ENCODE results near the gene SFXN2.
"Not testable (repeated sequence)": the region's sequence is repeated elsewhere in the genome, so short reads cannot be mapped to it uniquely, and the experiment has no call there.

SFXN2 gene, protein sequence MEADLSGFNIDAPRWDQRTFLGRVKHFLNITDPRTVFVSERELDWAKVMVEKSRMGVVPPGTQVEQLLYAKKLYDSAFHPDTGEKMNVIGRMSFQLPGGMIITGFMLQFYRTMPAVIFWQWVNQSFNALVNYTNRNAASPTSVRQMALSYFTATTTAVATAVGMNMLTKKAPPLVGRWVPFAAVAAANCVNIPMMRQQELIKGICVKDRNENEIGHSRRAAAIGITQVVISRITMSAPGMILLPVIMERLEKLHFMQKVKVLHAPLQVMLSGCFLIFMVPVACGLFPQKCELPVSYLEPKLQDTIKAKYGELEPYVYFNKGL

DNA sequence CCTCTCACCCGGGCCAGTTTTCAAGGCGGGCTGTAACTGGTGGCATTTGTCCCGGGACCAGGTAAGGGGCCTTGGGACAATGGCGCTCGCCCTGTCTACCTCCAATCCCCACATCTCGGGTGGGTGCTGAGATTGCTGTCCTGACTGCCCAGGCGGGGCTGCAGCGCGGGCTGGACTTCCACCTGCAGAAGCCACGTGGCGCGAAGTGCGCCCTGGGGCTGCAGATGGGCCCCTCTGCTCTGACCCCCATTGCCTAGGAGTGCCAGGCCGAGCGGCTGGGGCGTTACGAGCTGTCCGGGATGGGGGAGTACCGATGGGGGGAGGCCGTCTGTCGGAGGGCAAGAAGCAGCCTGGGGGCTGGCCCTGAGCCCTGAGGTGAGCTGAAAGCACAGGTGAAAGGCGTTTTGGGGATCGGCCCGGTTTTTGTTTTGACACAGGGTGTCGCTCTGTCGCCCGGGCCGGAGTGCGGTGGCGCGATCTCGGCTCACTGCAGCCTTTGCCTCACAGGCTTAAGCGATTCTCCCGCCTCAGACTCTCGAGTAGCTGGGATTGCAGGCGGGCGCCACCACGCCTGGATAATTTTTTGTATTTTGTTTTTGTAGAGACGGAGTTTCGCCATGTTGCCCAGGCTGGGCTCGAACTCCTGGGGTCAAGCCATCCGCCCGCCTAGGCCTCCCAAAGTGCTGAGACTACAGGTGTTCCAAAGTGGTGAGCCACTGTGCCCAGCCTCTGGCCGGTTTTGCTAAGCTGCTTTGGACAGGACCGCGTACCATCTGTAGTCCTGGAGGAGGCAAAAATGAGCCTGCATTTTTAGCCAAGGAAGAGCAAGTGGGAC, at the start of gene SFXN2:
TSS of gene SFXN2 (plus strand) at position 16 of the 835 bp plus-strand sequence. CDS start 12,001 bp downstream, outside the sequence.
- DNase-seq (ENCODE audit: low spot score), result no peak

DNA sequence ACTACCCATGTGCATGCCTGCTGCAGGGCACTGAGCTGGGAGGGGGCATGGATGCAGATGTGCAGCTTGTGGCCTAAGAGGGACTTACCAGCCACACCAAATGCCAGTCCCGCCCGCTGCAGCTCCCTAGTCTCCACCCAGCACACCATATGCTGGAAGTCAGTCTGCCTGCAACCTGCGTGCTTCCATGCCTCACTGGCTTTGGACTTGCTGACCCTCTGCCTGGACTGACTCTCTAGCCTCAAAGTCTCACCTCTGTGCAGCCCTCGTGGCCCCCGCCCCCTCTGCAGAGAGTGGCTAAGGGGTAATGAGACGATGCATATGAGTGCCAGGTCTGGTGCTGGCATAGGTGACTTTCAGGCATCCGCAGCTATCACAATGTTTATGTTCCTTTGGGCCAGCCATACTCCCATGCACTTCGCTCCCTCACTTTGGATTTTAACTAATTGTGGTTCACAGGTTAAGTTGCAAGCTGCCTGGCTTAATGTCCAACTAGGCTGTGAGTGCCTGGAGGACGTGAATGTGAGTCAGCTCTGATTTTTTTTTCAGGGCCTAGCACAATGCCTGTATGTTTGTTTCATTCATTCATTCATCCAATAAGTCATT, 48.4 kb upstream of the SFXN2 start:
- no peak for DNase-seq (ENCODE audit: low spot score)

DNA sequence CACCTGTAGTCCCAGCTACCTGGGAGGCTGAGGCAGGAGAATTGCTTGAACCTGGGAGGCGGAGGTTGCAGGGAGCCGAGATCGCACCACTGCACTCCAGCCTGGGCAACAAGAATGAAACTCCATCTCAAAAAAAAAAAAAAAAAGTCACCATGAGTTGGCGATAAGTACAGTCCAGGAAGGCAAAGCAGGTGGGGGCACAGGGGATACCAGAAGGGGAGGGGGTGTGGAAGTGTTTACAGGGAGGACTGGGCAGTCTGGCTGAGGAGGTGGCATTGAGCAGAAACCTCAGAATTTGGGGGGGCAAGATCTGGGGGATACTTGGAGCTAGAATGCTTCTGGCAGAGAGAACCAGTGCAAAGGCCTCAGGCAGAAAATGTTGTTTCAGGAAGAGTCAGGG, 47.0 kb upstream of the SFXN2 start:
- DNase-seq (ENCODE audit: low spot score), result not testable (repeated sequence)

DNA sequence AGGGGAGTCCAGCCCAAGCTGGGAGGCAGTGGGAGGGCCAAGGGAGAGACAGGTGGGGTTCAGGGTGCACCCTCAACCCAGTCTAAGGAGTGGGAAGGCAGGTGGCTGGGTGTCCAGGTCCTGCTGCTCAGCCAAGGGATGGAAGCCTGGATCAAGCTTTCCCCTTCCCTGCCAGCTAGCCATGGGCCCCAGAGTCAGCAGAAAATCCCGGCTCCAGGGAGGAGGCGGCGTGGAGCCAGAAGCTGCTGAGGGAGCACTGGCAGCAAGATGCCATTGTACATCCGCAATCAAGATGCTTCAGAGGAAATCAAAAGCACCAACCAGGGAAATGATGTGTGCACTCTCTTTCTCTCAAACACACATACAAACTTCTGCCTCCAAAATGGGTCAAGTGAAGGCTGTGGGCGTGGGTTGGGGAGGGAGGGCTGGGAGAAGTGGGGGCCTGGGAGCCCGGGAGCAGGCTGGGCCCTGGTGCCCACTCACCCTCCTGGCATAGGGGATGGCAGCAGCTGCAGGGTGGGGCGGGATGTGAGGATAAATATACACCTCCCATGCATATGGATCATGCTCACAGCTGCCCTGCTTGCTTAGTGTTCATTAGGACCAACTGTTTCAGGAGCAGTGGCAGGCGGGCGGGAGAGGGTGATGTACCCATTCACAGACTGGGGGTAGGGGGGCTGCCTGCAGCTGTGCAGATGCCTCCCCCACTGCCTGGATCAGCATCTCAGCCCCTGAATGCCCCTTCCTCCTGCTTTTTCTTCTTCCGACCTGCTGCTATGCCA, 45.9 kb upstream of the SFXN2 start:
- DNase-seq (ENCODE audit: low spot score), result no peak

DNA sequence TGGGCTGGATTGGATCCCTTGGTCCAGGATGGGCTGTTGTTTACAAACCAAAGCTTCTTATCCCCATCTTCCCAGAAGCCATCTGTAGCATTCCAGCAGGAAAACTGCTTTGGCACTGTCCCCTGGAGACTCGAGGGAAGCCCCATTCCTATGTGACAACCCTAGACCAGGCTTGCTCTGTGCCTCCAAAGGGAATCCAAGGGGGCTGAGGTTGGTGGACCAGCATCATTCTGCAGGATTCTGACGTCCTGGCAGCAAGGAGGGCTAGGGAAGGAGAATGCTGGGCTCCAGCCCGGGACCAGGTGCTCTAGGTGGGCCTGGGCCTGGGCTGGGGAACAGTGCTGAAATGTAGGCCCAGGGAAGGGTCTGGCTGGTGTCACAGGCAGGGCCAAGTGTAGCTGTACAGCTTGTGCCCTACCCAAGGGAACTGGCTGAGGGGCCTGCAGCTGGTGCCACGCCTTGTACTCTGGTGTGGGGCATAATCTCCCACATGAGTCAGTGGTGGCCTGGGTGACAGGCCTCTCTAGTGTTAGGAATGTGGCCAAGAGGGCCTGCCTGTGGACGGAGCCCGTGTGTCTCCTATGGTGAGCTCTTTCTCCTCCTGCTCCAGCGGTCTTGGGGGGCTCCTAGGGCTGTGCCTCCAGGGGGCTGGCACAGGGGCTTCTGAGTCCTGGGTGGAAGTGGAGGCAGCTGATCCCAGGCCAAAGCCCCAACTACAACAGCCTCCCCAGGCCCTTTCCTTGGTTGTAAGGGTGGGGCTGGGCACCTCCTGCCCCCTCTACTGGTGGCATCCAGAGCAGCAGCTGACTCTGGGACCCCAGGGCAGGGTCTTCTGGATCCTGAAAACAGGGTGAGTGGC, 45.0 kb upstream of the SFXN2 start:
- DNase-seq (ENCODE audit: low spot score), result peak; percentile 88

DNA sequence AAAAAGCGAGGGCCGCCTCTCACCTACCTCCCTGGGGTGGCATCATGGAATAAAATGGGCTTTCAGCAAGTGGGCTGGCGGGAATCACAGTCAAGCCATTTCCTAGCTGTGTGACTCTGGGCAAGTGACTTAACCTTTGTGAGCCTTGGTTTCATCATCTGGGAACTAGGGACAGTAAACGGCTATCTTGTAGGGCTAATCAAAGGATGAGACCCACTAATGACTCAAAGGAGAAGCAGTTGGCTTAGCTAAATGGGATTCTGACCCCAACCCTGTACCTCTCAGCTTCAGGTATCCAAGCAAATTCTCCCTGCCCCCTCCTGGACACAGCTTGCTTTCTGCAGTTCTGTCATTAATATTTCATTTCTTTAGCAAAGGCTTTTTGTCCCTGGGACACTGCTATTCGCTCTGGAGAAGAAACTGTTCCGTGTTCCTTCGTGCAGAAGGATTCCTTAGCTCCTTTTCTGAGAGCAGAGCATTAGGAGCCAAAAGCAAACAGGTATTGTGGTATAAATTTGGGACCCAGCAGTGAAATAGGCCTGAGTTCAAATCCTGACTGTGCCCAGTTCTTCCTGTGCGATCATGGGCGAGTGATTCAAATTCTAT, 44.3 kb upstream of the SFXN2 start:
- DNase-seq (ENCODE audit: low spot score), result no peak

DNA sequence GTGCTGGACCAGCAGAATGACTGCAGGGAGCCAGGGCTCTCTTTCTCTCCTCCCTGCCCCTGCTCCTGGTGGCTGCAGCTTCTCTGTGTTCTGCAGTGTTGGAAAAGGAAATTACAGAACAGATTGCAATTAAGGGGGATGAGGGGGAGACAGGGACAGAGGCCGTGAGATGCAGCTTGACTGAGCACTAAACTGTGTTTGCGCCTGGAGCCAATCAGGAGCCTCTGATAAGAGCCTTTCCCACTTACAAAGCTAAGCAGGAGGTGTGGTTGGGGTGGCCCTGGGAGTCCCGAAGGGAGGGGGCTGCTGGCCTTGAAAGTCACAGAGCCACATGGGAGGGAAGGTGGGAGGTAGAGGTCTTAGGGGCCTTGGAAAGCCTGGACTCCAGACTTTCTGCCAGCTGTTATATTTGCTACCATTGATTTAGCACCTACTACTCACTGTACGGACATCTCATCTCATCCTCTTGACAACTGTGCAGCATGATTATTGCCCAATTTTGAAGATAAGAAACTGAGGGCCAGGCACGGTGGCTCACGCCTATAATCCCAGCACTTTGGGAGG, 43.5 kb upstream of the SFXN2 start:
- DNase-seq (ENCODE audit: low spot score), result no peak

DNA sequence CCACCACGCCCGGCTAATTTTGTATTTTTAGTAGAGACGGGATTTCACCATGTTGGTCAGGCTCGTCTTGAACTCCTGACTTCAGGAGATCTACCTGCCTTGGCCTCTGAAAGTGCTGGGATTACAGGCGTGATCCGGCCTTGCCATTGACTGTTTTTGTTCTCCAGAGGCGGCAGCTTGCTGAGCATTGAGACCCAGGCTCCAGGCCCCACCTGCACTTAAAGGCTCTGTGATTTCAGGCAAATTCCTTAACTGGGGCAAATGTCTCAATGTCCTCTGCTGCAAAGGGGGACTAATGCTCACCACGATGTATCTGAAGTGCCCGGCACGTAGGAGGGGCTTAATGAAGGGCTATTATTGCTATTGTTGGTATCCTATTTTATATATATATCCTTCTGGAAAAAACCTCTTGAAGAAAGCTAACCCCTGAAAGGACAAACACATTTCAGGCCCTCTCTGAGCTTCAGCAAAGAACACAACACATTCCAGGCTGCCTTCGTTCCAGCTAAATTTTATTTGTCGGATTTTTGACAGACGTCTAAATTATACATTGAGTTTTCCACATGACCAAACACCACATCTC, 41.1 kb upstream of the SFXN2 start:
- DNase-seq (ENCODE audit: low spot score), result no peak

DNA sequence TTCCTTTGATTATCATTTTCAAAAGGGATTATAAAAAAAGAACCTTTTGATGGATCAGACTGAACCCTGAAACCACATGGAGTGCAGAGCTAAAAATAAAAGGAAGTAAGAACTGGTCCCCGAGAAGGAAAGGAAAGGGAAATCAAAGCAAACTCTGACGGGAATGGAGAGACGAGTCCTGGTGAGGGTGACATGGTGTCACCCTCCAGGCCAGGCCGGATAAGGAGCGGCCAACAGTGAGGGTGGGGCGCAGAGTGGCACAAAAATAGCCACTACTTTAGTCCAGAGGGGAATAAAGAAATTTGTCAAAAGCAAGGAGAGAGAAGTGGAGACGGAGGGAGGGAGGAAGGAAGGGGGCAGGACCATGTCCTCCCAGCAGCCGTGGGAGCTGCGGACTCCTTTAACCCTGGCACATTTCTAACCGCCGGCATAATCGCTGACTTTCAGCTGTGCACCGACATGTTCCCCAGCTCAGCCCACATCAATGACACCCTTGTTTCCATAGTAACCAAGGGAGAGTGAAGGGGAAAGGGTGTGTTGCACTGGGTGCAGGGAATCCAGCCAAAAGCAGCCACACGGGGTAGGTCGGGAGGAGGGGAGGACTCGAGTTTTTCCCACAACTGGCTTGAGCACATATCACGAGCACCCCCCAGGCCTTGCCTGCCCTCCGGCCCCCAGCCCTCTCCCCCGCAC, 40.5 kb upstream of the SFXN2 start:
- DNase-seq (ENCODE audit: low spot score), result peak; percentile 92

DNA sequence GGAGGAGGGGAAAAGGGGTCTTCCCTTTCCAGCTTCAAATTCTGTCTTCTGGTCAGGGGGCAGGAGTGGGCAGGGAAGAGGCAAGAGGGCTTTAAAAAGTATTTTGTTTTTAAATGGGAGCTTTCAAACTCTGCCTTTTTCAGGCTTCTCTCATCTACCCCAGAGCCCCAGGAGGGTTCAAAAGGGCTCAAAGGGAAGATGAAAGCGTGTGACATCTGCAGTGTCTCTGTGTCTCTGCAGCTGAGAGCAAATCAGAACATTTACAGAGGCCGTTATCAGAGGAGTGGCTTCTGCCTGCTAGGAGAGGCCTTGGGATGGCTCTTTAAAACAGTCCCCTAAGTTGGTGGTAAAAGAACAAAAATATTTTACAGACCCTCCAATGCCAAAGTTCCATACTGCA, 39.9 kb upstream of the SFXN2 start:
- DNase-seq (ENCODE audit: low spot score), result no peak

DNA sequence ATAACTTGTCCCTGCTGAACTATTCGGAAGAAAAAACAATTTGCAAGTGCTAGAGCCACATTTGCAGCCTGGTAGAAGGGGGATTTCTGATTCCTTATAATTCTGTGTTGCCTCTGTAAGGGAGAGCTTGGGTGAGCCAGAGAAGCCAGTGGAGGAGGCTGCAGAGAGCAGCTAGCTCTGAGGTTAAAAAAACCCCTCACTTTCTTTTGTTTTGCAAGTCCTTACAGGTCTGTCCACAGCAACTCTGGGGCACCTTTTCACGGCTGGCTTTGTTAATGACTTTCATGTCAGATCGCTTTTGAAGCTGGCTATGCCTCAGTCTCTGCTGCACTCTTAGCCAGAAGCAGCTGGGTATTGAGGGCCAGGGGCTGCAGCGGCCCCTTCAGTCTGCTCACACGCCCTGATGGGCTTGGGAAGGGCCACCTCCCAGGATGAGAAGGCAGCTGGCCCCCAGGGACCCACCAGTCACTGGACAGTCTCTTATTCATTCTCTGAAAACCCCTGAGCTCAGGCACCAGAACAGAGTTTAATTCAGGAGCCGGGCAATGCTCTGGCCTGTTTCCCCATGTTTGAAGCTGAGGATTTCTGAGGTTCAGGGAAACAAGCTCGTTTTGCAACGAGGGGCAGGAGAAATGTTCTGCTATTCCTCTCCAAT, 39.3 kb upstream of the SFXN2 start:
- DNase-seq (ENCODE audit: low spot score), result no peak

DNA sequence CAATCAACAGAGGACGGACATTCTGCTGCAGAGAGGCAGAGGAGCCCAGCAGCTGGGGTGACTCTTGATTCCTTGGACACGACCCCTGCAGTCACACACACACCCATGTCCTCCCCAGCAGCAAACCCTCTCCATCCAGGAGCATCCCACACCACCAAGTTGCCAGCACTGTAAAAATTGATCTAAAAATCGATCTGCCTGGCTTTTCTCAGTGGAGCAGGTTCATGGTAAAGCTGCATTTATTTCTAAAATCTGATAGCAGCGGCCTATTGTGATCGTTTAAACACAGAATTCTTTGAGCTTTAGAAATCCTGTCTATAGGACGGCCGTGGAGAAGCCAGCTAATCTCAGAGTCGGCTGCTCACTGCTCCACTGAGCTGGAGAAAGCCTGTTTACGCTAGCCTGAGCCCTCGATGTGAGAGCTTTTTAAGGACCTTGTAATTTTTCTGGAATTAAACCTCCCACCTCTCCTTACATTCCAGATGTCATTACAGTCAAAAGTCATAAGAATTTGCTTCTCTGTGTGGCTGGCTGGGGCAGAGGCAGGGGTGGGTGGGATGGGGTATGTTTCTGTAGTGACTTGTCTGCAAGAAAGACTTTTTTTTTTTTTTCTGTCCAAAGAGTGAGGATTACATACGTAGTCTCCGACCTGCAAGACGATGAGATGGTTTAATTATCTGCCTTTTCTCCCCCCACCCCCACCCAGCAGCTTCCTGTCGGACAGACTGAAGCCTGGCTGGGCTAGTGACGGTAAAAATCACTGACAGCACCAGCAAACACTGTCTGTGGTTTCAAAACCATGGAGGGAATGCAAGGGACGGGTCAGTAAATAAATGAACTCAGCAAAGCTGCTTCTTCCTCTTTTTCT, 38.5 kb upstream of the SFXN2 start:
- DNase-seq (ENCODE audit: low spot score), result peak; percentile 83

DNA sequence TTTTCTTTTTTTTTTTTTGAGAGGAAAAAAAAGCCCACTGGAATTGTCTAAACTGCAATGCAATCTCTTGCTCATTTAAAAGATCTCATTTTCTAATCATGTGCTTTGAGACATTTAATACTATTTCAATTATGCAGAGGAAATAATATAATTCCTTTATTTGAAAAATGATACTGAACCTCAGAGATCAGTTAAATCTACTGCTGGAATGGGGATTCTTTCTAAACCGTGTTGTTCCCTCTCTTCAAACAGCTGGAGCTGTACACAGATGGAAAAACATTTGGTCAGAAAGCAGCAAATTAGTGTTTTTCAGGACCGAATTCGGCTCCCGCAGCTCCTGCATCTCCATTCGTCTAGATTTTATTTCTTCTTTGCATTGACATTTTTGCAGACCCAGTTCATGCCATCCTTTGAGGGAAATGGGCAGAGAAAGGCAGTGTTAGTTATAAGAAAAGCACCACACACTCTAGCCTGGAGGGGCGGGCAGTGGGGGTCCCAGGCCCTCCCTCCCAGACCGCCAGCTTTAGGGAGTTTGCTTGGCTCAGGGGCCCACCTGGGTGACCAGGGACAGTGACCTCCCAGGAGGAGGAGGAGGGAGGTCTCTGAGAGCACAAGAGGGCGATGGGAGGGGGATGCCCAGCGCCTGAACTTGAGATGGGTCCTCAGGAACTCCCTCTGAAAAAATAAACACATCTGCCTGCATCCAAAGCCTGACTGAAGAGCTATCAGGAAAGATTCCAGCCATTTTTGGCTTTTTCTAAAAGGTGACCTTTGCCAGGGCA, 37.7 kb upstream of the SFXN2 start:
- DNase-seq (ENCODE audit: low spot score), result no peak

DNA sequence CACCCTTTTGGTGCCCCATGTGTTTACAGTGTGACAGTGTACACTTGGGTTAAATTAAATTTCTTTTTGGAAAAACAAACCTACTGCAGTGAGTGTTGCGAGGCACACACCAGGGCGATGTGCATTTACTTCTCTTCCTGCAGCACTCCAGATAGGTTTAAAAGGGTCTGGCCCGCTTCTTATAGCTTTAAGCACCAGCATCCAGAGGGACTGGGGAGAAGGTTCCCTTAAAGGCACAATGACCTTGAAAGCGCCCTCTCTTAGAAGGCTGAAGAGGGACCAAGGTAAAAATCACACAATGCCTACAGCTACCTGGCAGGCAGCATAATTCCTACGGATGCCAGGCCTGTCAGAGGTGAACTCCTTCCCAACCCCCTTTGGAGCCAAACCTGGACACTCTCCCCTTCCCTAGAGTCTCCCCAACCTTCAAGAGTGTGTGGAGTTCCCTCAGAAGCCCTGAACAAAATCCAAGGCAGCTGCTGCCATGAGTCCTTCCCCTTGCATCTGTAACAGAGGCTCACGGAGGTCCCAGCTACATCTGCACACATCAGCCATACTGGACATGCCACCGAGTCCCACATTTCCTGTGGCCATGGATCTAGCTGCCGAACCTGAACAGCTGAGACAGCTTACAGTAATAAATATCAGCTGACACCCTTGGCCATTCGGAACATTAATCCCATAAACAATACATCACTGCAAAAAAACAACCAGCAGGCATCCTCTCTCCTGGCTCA, 36.9 kb upstream of the SFXN2 start:
- no peak for DNase-seq (ENCODE audit: low spot score)

DNA sequence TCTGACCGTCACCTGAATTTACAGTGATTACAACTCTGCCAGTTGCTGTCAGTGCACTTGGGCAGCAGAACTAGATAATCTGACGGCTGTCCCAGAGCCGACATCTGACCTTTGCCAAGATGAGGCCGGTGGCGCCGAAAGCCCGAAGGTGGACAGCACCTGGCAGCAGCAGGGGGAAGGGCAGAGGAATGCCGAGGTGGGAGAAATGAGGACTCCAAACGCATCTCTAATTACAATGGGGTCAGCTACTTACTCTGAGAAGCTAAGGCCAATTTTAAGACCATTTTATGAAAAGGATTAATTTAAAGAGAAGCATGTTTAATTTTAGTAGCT, 36.4 kb upstream of the SFXN2 start:
- no peak for DNase-seq (ENCODE audit: low spot score)

DNA sequence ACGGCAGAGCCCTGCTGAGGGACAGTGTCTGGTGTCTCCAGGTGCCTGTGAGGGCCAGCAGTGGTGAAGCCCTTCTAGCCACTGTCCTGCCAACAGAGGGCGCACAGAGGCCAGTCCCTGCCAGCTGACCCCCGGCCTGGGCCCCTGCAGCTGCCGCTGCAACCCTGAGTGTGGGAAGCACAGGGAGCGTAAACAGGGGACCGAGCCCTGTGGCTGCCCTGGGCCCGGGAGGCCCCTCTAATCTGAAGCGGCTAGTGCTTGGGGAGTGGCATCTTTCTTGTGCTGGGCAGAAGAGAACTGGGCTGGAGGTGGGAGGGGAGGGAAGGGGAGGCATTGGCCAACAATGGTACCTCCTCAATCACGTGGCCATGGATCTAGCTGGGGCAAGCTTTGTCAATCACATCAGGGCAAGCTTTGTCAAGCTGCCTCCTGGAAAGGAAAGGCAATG, 35.6 kb upstream of the SFXN2 start:
- DNase-seq (ENCODE audit: low spot score), result peak; percentile 68

All from hepatic stellate cell (primary cell).